ENCODE results near the gene STARD13. TPM values are rescaled to one million over a fixed set of nuclear protein-coding genes. Genes with fewer than 3 reads are reported as not detected.

STARD13 gene
- total RNA-seq, 1 experiment from 2014 or later, result 2.1 TPM

DNA sequence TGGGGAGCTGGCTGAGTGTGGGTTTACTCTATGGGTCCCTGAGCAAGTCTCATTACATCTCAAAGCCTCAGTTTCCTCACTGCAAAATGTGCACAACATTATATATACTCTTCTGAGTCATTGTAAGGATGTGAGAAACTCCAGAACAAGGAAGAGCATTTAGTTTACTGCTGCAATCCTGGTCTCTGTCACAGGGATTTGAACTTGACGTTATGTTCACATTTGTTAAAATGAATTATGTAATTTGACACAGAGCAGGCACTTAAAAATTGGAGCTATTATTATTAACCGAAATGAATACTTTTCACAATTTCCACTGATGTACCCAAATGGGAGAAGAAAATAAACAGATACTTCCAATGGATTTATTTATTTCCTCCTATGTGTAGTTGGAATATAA, 101.0 kb downstream of the STARD13 start:
- no peak overlapping the region for H2BK120ac ChIP-seq (ENCODE audit: low read depth, low read length, poor library complexity, severe bottlenecking)
- H3K27me3 ChIP-seq (ENCODE audit: insufficient read depth, low read length), result peaks cover 2% of the 10 kb centered on the region; the same call in 1 of the 2 replicates
- Mint-ChIP-seq H3K27ac (no peak overlapping the region), H3K4me1 (peaks cover 35 to 40% of the 10 kb centered on the region in 2 experiments), H3K9me3 (no peaks in the 10 kb centered on the region; a peak in 2 of 5 replicates), H3K4me3 (no peak overlapping the region), H3K27me3 (ENCODE audit: low read depth) (peaks cover 55% of the 10 kb centered on the region), H3K36me3 (ENCODE audit: insufficient read depth in 1 of 3, low read depth in 3 of 3) (no peaks in the 10 kb centered on the region; a peak in 1 of 7 replicates)
- no peaks in the 10 kb centered on the region for H3K23me2 ChIP-seq (ENCODE audit: insufficient read length, low read depth, low read length, poor library complexity, severe bottlenecking)
- no CpG with 5 or more reads among the region's 2 CpGs for WGBS (ENCODE audit: extremely low coverage, insufficient read length, low lambda C conversion rate)
- H3K4me1 ChIP-seq (ENCODE audit: insufficient read depth, low read length), result peaks cover 11% of the 10 kb centered on the region; the same call in 1 of the 2 replicates
- no peak overlapping the region for H3K4me2 ChIP-seq (ENCODE audit: insufficient read depth, insufficient read length, low read length)
- H3K79me2 ChIP-seq (ENCODE audit: insufficient read depth, low read length), result no peaks in the 10 kb centered on the region
- no peaks in the 10 kb centered on the region for H3K79me1 ChIP-seq (ENCODE audit: insufficient read depth, low read depth, low read length, poor library complexity, severe bottlenecking)
- H3K9ac ChIP-seq (ENCODE audit: extremely low read depth, insufficient read length, low read length), result no peak overlapping the region
- H3T11ph ChIP-seq (ENCODE audit: low read length), result no peak overlapping the region
- no peak overlapping the region for H4K5ac ChIP-seq (ENCODE audit: insufficient read length, low read depth, low read length)
- H2AFZ ChIP-seq (ENCODE audit: low read length), result no peak overlapping the region
- H3K4ac ChIP-seq (ENCODE audit: low read depth, low read length), result no peak overlapping the region
- H3K23ac ChIP-seq (ENCODE audit: insufficient read length, low read depth, low read length), result no peak overlapping the region
- no peak overlapping the region for H2AK5ac ChIP-seq (ENCODE audit: insufficient read length, low read length)
- H3K27ac ChIP-seq (ENCODE audit: insufficient read length, low read depth, low read length), result no peak overlapping the region
- H3K18ac ChIP-seq (ENCODE audit: insufficient read length, low read depth, low read length), result no peak overlapping the region
- no peak for DNase-seq
- no peak overlapping the region for H2BK15ac ChIP-seq (ENCODE audit: low read depth, low read length)
- H2BK5ac ChIP-seq (ENCODE audit: insufficient read length, low read length), result no peak overlapping the region
- H2BK12ac ChIP-seq (ENCODE audit: insufficient read length, low read depth, low read length), result no peak overlapping the region
- no peak overlapping the region for H3K14ac ChIP-seq (ENCODE audit: insufficient read depth, low read length)
- H4K91ac ChIP-seq (ENCODE audit: insufficient read length, low read depth, low read length), result no peak overlapping the region
- H3K9me3 ChIP-seq (ENCODE audit: control insufficient read depth, low read depth, low read length), result no peaks in the 10 kb centered on the region
- TF ChIP-seq, protein P1, sequence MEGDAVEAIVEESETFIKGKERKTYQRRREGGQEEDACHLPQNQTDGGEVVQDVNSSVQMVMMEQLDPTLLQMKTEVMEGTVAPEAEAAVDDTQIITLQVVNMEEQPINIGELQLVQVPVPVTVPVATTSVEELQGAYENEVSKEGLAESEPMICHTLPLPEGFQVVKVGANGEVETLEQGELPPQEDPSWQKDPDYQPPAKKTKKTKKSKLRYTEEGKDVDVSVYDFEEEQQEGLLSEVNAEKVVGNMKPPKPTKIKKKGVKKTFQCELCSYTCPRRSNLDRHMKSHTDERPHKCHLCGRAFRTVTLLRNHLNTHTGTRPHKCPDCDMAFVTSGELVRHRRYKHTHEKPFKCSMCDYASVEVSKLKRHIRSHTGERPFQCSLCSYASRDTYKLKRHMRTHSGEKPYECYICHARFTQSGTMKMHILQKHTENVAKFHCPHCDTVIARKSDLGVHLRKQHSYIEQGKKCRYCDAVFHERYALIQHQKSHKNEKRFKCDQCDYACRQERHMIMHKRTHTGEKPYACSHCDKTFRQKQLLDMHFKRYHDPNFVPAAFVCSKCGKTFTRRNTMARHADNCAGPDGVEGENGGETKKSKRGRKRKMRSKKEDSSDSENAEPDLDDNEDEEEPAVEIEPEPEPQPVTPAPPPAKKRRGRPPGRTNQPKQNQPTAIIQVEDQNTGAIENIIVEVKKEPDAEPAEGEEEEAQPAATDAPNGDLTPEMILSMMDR (conservative IDR thresholded peaks at IDR 0.05), result no peak
- H2BK20ac ChIP-seq (ENCODE audit: low read depth, low read length, poor library complexity, severe bottlenecking), result no peak overlapping the region
- H3K56ac ChIP-seq (ENCODE audit: insufficient read length, low read depth, low read length), result no peak overlapping the region
- no peak overlapping the region for H4K8ac ChIP-seq (replicated peaks; ENCODE audit: insufficient read length, low read depth, low read length)
- H4K20me1 ChIP-seq (ENCODE audit: control insufficient read depth, insufficient read depth, insufficient read length), result no peaks in the 10 kb centered on the region

Data from H9 (cell line).